Fibroblast of lung (primary cell): ENCODE measurements around the gene TANC1. TPM values are rescaled to one million over a fixed set of nuclear protein-coding genes. Genes with fewer than 3 reads are reported as not detected.

ENCODE experiments used
- DNase-seq, 2 donors: peaks; one replicate each; pipeline versions ENCODE4 v3.0.0 to v3.0.0-alpha.2; 2010; ENCODE audit warnings: low read depth in 2 of 2
- H2AFZ ChIP-seq: 2 replicates; pipeline ENCODE4 v1.5.1; 2012; ENCODE audit warnings: low read length, control low read depth, inconsistent platforms
- H3K27ac ChIP-seq: 2 replicates; pipeline ENCODE4 v1.5.1; 2011; ENCODE audit warnings: low read length, control low read depth; ENCODE audit not compliant: insufficient read depth
- H3K27me3 ChIP-seq: 2 replicates; pipeline ENCODE4 v1.5.1; 2011; ENCODE audit warnings: mild to moderate bottlenecking, low read length; ENCODE audit not compliant: control insufficient read depth, insufficient read depth
- H3K36me3 ChIP-seq: 2 replicates; pipeline ENCODE4 v1.5.1; 2011; ENCODE audit warnings: low read length; ENCODE audit not compliant: control insufficient read depth, insufficient read depth
- H3K4me1 ChIP-seq: 2 replicates; pipeline ENCODE4 v1.5.1; 2011; ENCODE audit warnings: low read length; ENCODE audit not compliant: control insufficient read depth, insufficient read depth; ENCODE audit errors: extremely low read depth
- H3K4me2 ChIP-seq: 2 replicates; pipeline ENCODE4 v1.5.1; 2011; ENCODE audit warnings: low read length, control low read depth; ENCODE audit not compliant: insufficient read depth; ENCODE audit errors: extremely low read depth
- H3K4me3 ChIP-seq, 4 experiments: fragments of 200-600 bp in 1 of 4; sonication (generic) in 1 of 4; replicated peaks in 1 of 4; 2 replicates each; pipeline ENCODE4 v1.5.1; 2011 to 2016; ENCODE audit warnings: low read length in 4 of 4, low read depth in 3 of 4, mild to moderate bottlenecking in 3 of 4, control low read depth in 2 of 4, inconsistent platforms in 1 of 4, mixed read lengths in 1 of 4; ENCODE audit not compliant: insufficient read depth in 1 of 4; ENCODE audit errors: control extremely low read depth in 1 of 4
- H3K79me2 ChIP-seq: 2 replicates; pipeline ENCODE4 v1.5.1; 2012; ENCODE audit warnings: mild to moderate bottlenecking, low read length, inconsistent platforms; ENCODE audit not compliant: control insufficient read depth, insufficient read depth
- H3K9ac ChIP-seq: 2 replicates; pipeline ENCODE4 v1.5.1; 2011; ENCODE audit warnings: mild to moderate bottlenecking, low read length, control low read depth; ENCODE audit not compliant: insufficient read depth
- H3K9me3 ChIP-seq: 2 replicates; pipeline ENCODE4 v1.5.1; 2012; ENCODE audit warnings: low read depth, low read length; ENCODE audit not compliant: control insufficient read depth, insufficient read depth
- H4K20me1 ChIP-seq: 2 replicates; pipeline ENCODE4 v1.5.1; 2011; ENCODE audit warnings: low read length; ENCODE audit not compliant: control insufficient read depth, insufficient read depth; ENCODE audit errors: extremely low read depth
- EZH2 ChIP-seq: IDR thresholded peaks from 2 replicates; pipeline ENCODE4 v1.5.1; 2012; ENCODE audit warnings: low read length, control low read depth, mild to moderate bottlenecking; ENCODE audit errors: missing control alignments
- polyA plus RNA-seq, 2 donors: library from polyadenylated mRNA; depleted of rRNA in 1 of 2; stranded (reverse) in 1 of 2; unstranded in 1 of 2; fragments of >200 nt; gene quantifications; 2 replicates each; pipeline ENCODE4 v1.2.1, GENCODE V29; 2011 to 2012; ENCODE audit warnings: missing spikeins in 1 of 2
- total RNA-seq: library from RNA; depleted of rRNA; stranded (reverse); fragments of >200 nt; gene quantifications from 2 replicates; pipeline ENCODE4 v1.2.1, GENCODE V29; 2014
- TF ChIP-seq, protein P1 (sequence below), 2 donors: IDR thresholded peaks in 1 of 2; conservative IDR thresholded peaks in 1 of 2; 1 replicate in 1 of 2; 2 replicates in 1 of 2; pipeline ENCODE4 v1.5.1; 2011 to 2012; ENCODE audit warnings: low read length in 2 of 2, control low read depth in 1 of 2, inconsistent platforms in 1 of 2, low read depth in 1 of 2, mild to moderate bottlenecking in 1 of 2

Gene TANC1
- total and polyA plus RNA-seq, 2 donors (not counting 1 experiment from before 2014, with no cell fraction given), result 32.7 to 41.9 TPM

DNA sequence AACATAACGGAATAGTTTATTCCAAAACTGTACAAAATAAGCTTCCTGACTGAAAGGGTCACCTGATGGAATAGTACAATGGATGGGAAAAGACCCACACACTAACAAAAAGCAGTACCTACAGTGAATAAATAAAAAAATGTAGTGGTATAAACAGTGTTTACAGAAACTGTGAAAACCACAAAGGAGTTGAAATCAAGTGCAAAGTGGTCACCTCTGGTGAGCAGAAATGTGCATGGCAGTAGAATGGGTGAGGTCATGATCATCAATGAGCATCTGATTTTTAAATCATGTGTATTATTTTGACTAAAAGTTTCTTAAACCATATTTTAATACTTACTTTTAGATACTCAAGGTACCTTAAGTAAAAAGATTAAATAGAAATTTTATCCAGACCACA, 306.7 kb downstream of the TANC1 start:
- no peak overlapping the region for H3K4me3 ChIP-seq
- no peaks in the 10 kb centered on the region for H3K36me3 ChIP-seq
- no peaks in the 10 kb centered on the region for H3K79me2 ChIP-seq
- H3K9ac ChIP-seq, result no peak overlapping the region
- H3K4me1 ChIP-seq, result no peaks in the 10 kb centered on the region
- H2AFZ ChIP-seq, result no peak overlapping the region
- no peaks in the 10 kb centered on the region for H3K9me3 ChIP-seq
- no peak for TF ChIP-seq EZH2
- TF ChIP-seq, protein P1, sequence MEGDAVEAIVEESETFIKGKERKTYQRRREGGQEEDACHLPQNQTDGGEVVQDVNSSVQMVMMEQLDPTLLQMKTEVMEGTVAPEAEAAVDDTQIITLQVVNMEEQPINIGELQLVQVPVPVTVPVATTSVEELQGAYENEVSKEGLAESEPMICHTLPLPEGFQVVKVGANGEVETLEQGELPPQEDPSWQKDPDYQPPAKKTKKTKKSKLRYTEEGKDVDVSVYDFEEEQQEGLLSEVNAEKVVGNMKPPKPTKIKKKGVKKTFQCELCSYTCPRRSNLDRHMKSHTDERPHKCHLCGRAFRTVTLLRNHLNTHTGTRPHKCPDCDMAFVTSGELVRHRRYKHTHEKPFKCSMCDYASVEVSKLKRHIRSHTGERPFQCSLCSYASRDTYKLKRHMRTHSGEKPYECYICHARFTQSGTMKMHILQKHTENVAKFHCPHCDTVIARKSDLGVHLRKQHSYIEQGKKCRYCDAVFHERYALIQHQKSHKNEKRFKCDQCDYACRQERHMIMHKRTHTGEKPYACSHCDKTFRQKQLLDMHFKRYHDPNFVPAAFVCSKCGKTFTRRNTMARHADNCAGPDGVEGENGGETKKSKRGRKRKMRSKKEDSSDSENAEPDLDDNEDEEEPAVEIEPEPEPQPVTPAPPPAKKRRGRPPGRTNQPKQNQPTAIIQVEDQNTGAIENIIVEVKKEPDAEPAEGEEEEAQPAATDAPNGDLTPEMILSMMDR (conservative IDR thresholded peaks at IDR 0.05 in 1 of 2, IDR thresholded peaks at IDR 0.05 in 1 of 2; ENCODE audit: low read depth in 1 of 2, low read length in 2 of 2), result no peak
- no peak overlapping the region for H3K27ac ChIP-seq
- DNase-seq, result no peak
- H3K27me3 ChIP-seq, result no peaks in the 10 kb centered on the region
- no peaks in the 10 kb centered on the region for H4K20me1 ChIP-seq
- no peak overlapping the region for H3K4me2 ChIP-seq

DNA sequence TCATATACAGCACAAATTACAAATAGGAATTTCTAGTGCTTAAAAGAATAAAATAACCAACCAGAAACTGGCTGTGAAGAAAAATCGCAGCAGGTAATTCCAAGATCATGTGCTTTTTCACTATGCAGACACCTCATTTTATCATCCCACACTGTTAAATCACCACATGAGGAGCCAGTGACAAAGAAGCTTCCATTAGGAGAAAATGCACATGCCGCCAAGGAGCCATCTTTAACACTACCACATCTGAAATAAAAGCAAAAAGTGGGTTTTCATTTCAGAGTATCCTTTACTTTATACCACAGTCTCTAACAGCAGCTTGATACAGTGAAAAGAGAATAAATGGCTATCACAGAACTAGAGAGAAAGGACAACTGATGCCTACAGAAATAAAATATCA, 311.3 kb downstream of the TANC1 start:
- H3K4me1 ChIP-seq, result no peaks in the 10 kb centered on the region
- TF ChIP-seq, protein P1 (conservative IDR thresholded peaks at IDR 0.05 in 1 of 2, IDR thresholded peaks at IDR 0.05 in 1 of 2; ENCODE audit: low read depth in 1 of 2, low read length in 2 of 2), result no peak
- TF ChIP-seq EZH2, result no peak
- no peak overlapping the region for H3K4me2 ChIP-seq
- no peaks in the 10 kb centered on the region for H3K79me2 ChIP-seq
- no peaks in the 10 kb centered on the region for H3K27me3 ChIP-seq
- no peaks in the 10 kb centered on the region for H3K36me3 ChIP-seq
- no peak overlapping the region for H3K9ac ChIP-seq
- no peak for DNase-seq
- no peaks in the 10 kb centered on the region for H4K20me1 ChIP-seq
- no peak overlapping the region for H3K4me3 ChIP-seq
- no peak overlapping the region for H3K27ac ChIP-seq
- H3K9me3 ChIP-seq, result no peaks in the 10 kb centered on the region
- no peak overlapping the region for H2AFZ ChIP-seq

DNA sequence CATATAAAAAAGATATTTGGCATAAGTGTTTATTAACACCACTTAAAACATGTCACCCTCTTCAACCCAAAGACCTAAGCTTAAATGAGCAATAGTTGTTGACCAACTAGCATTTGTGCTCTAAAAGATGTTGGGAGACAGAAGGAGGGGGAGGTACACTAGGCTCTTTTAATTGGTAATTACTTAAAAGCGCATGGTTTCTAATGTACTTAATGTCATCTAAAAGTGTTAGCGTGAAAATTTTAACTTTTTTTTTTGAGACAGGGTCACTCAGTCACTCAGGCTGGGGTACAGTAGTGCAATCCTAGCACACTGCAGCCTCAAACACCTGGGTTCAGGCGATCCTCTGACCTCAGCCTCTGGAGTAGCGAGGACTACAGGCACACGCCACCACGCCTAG, 312.6 kb downstream of the TANC1 start:
- no peaks in the 10 kb centered on the region for H3K4me1 ChIP-seq
- H3K27me3 ChIP-seq, result no peaks in the 10 kb centered on the region
- H3K9me3 ChIP-seq, result no peaks in the 10 kb centered on the region
- no peaks in the 10 kb centered on the region for H3K36me3 ChIP-seq
- TF ChIP-seq EZH2, result no peak
- H4K20me1 ChIP-seq, result no peaks in the 10 kb centered on the region
- no peak overlapping the region for H3K4me3 ChIP-seq
- H3K9ac ChIP-seq, result no peak overlapping the region
- no peak overlapping the region for H3K4me2 ChIP-seq
- H2AFZ ChIP-seq, result no peak overlapping the region
- no peaks in the 10 kb centered on the region for H3K79me2 ChIP-seq
- no peak for DNase-seq
- H3K27ac ChIP-seq, result no peak overlapping the region

Other genes starting within 250 kb of the TANC1 start
- not detected in 2 replicates for gene DAPL1, start 173.3 kb upstream of the TANC1 start, total RNA-seq
- not detected in 2 replicates for gene DAPL1, start 173.3 kb upstream of the TANC1 start, polyA plus RNA-seq